Measurements from ENCODE around the gene OGFRL1.
"Not testable (repeated sequence)": the region's sequence is repeated elsewhere in the genome, so short reads cannot be mapped to it uniquely, and the experiment has no call there.

The OGFRL1 gene

DNA sequence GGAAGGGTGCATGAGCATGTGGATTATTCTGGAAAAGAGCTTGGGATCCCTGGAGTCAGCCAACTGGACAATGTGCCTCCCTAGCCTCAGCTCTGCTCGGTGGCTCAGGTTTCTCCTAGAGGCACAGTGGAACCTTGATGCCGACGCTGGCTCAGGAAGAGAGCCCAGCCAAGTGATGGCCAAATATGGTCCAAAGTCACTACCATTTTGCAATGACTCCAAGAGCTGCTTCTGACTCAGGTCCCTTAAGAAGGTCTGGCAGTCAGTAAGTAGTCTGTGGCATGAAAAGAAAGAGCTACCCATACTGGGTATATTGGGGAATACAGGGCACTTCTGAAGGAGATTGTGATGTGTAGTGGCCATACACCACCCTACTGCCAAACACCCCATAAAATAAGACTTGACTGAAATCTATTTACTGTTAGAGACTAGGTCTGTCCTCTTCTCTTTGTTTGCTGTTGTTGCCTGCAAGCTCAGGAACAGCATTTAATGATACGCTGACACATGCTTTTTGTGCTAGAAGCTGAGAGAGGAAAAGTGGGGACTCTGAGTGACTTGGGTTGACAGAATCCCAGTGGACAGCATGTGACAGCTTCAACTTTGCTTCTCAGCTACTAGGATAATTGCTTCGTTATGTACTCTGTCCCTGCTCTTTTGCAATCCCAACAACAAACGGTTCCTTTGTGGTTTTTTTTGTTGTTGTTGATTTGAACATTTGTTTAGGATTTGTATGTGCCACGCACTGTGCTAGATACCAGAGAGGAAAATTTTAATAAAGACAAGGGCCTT is 30.3 kb upstream of the OGFRL1 start:
- no peaks in the 10 kb centered on the region for H3K79me1 ChIP-seq (ENCODE audit: low read length)
- no peak overlapping the region for H3K4me2 ChIP-seq (ENCODE audit: low read length)
- H3K36me3 ChIP-seq (ENCODE audit: control insufficient read depth, insufficient read depth, low read length) = no peaks in the 10 kb centered on the region
- no peak overlapping the region for H3K18ac ChIP-seq (ENCODE audit: low read length)
- H3K4me3 ChIP-seq (ENCODE audit: low read length) = no peak overlapping the region
- H3K23ac ChIP-seq (ENCODE audit: low read length) = no peak overlapping the region
- H3K4me1 ChIP-seq (ENCODE audit: control insufficient read depth, low read depth, low read length) = no peaks in the 10 kb centered on the region
- no peak overlapping the region for H2AK5ac ChIP-seq (ENCODE audit: low read length)
- no peak overlapping the region for H3K9ac ChIP-seq (ENCODE audit: low read length)
- H4K8ac ChIP-seq (ENCODE audit: low read depth, low read length) = no peak overlapping the region
- no peak for DNase-seq
- H2BK15ac ChIP-seq (replicated peaks; ENCODE audit: low read depth) = no peak overlapping the region
- H3K79me2 ChIP-seq (ENCODE audit: control insufficient read depth, insufficient read depth, low read length) = no peaks in the 10 kb centered on the region
- H3K27ac ChIP-seq (ENCODE audit: low read depth, low read length) = no peak overlapping the region
- no peak overlapping the region for H3K56ac ChIP-seq (ENCODE audit: low read length)
- no peaks in the 10 kb centered on the region for H3K27me3 ChIP-seq (ENCODE audit: insufficient read depth, low read length, poor library complexity)
- no peak overlapping the region for H4K5ac ChIP-seq (ENCODE audit: low read length)
- WGBS (ENCODE audit: extremely low coverage, insufficient coverage, low lambda C conversion rate) = no CpG with 5 or more reads among the region's 7 CpGs
- no peak overlapping the region for H2BK120ac ChIP-seq (ENCODE audit: low read depth, low read length)
- no peak overlapping the region for H2BK5ac ChIP-seq (ENCODE audit: low read length)
- no peak overlapping the region for H3K4ac ChIP-seq (ENCODE audit: low read depth, low read length)

DNA sequence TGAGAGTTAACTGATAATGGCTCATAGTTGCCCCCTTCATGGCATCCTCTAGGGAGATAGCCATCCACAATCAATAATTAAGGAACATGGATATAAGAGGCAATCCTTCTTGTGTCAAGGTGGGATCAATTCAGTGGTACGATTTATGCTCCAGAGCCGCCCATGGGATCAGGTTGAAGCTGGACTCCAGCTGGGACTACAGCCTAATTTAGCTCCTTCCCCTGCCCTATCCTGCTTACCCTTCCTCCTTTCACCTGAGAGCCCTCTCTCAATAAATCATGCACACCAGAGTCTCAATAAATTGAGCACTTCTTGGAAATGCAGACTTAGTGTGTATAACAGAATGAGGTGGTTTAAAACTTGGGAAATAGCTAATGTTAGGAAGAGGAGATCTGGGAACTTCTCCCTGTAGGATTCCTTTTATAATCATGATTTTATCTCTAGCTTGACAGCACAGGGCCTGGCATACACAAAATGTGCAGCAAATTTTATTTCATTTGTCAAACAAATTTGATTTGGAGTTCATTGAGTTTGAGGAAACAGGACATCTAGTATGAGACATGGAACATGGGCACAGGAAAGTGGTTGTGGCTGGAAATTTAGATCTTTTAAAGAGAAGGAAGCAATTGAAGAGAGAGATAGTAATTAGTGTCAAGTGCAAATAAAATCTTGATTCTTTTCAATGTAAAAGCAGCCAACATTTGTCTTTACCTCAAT is 28.6 kb upstream of the OGFRL1 start:
- H3K4ac ChIP-seq (ENCODE audit: low read depth, low read length) = no peak overlapping the region
- H3K79me1 ChIP-seq (ENCODE audit: low read length) = no peaks in the 10 kb centered on the region
- no peak overlapping the region for H3K4me3 ChIP-seq (ENCODE audit: low read length)
- no peak overlapping the region for H2BK120ac ChIP-seq (ENCODE audit: low read depth, low read length)
- H2BK15ac ChIP-seq (replicated peaks; ENCODE audit: low read depth) = no peak overlapping the region
- no peak overlapping the region for H3K27ac ChIP-seq (ENCODE audit: low read depth, low read length)
- H3K23ac ChIP-seq (ENCODE audit: low read length) = no peak overlapping the region
- H4K5ac ChIP-seq (ENCODE audit: low read length) = no peak overlapping the region
- WGBS (ENCODE audit: extremely low coverage, insufficient coverage, low lambda C conversion rate) = no CpG with 5 or more reads among the region's 2 CpGs
- DNase-seq = no peak
- H2AK5ac ChIP-seq (ENCODE audit: low read length) = no peak overlapping the region
- H3K9ac ChIP-seq (ENCODE audit: low read length) = no peak overlapping the region
- H3K4me2 ChIP-seq (ENCODE audit: low read length) = no peak overlapping the region
- no peak overlapping the region for H2BK5ac ChIP-seq (ENCODE audit: low read length)
- no peak overlapping the region for H3K56ac ChIP-seq (ENCODE audit: low read length)
- H4K8ac ChIP-seq (ENCODE audit: low read depth, low read length) = no peak overlapping the region
- no peaks in the 10 kb centered on the region for H3K27me3 ChIP-seq (ENCODE audit: insufficient read depth, low read length, poor library complexity)
- H3K36me3 ChIP-seq (ENCODE audit: control insufficient read depth, insufficient read depth, low read length) = no peaks in the 10 kb centered on the region
- no peaks in the 10 kb centered on the region for H3K79me2 ChIP-seq (ENCODE audit: control insufficient read depth, insufficient read depth, low read length)
- H3K18ac ChIP-seq (ENCODE audit: low read length) = no peak overlapping the region
- H3K4me1 ChIP-seq (ENCODE audit: control insufficient read depth, low read depth, low read length) = no peaks in the 10 kb centered on the region

DNA sequence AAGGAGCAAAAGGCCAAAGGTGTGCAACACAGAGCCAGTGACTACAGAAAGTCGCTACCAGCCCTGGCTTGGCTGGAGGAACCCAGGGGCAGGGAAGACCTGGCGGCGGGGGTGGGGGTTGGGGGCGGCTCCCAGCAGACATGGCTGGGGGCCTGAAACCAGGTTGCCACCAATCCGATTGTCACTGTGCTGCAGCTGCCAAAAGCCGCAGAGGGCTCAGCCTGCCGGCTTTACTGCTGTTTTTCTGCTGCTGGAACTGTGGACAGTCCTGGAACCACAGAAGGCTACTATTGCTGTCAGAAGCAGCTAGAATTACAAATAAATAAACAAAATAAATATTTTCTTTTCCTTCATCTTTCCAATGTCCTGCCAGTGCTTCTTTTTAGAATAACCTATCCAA is 25.7 kb upstream of the OGFRL1 start:
- no peak for DNase-seq
- no peak overlapping the region for H4K5ac ChIP-seq (ENCODE audit: low read length)
- no peak overlapping the region for H4K8ac ChIP-seq (ENCODE audit: low read depth, low read length)
- no CpG with 5 or more reads among the region's 7 CpGs for WGBS (ENCODE audit: extremely low coverage, insufficient coverage, low lambda C conversion rate)
- no peak overlapping the region for H3K4me3 ChIP-seq (ENCODE audit: low read length)
- H3K9ac ChIP-seq (ENCODE audit: low read length) = no peak overlapping the region
- H2AK5ac ChIP-seq (ENCODE audit: low read length) = no peak overlapping the region
- no peaks in the 10 kb centered on the region for H3K79me2 ChIP-seq (ENCODE audit: control insufficient read depth, insufficient read depth, low read length)
- H2BK5ac ChIP-seq (ENCODE audit: low read length) = no peak overlapping the region
- H3K4me1 ChIP-seq (ENCODE audit: control insufficient read depth, low read depth, low read length) = no peaks in the 10 kb centered on the region
- no peaks in the 10 kb centered on the region for H3K79me1 ChIP-seq (ENCODE audit: low read length)
- H3K4me2 ChIP-seq (ENCODE audit: low read length) = no peak overlapping the region
- H2BK15ac ChIP-seq (replicated peaks; ENCODE audit: low read depth) = no peak overlapping the region
- no peak overlapping the region for H3K23ac ChIP-seq (ENCODE audit: low read length)
- no peaks in the 10 kb centered on the region for H3K36me3 ChIP-seq (ENCODE audit: control insufficient read depth, insufficient read depth, low read length)
- H3K27ac ChIP-seq (ENCODE audit: low read depth, low read length) = no peak overlapping the region
- H3K27me3 ChIP-seq (ENCODE audit: insufficient read depth, low read length, poor library complexity) = no peaks in the 10 kb centered on the region
- no peak overlapping the region for H3K18ac ChIP-seq (ENCODE audit: low read length)
- H3K56ac ChIP-seq (ENCODE audit: low read length) = no peak overlapping the region
- no peak overlapping the region for H3K4ac ChIP-seq (ENCODE audit: low read depth, low read length)
- no peak overlapping the region for H2BK120ac ChIP-seq (ENCODE audit: low read depth, low read length)

DNA sequence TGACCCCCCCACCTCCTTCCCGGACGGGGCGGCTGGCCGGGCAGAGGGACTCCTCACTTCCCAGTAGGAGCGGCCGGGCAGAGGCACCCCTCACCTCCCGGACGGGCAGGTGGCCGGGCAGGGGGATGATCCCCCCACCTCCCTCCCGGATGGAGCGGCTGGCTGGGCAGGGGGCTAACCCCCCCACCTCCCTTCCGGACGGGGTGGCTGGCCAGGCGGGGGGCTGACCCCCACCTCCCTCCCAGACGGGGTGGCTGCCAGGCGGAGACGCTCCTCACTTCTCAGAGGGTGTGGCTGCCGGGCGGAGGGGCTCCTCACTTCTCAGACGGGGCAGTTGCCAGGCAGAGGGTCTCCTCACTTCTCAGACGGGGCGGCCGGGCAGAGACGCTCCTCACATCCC is 22.2 kb upstream of the OGFRL1 start:
- H4K5ac ChIP-seq (ENCODE audit: low read length); H3K79me1 ChIP-seq (ENCODE audit: low read length); H3K4me2 ChIP-seq (ENCODE audit: low read length); H3K56ac ChIP-seq (ENCODE audit: low read length); H2BK120ac ChIP-seq (ENCODE audit: low read depth, low read length); H4K8ac ChIP-seq (ENCODE audit: low read depth, low read length); DNase-seq; H3K27me3 ChIP-seq (ENCODE audit: insufficient read depth, low read length, poor library complexity); H2BK5ac ChIP-seq (ENCODE audit: low read length); H3K4me3 ChIP-seq (ENCODE audit: low read length); H2BK15ac ChIP-seq (replicated peaks; ENCODE audit: low read depth); H3K23ac ChIP-seq (ENCODE audit: low read length); H3K27ac ChIP-seq (ENCODE audit: low read depth, low read length); H3K36me3 ChIP-seq (ENCODE audit: control insufficient read depth, insufficient read depth, low read length); H3K4ac ChIP-seq (ENCODE audit: low read depth, low read length); H3K4me1 ChIP-seq (ENCODE audit: control insufficient read depth, low read depth, low read length); H2AK5ac ChIP-seq (ENCODE audit: low read length); H3K9ac ChIP-seq (ENCODE audit: low read length); H3K18ac ChIP-seq (ENCODE audit: low read length); H3K79me2 ChIP-seq (ENCODE audit: control insufficient read depth, insufficient read depth, low read length): not testable (repeated sequence)
- no CpG with 5 or more reads among the region's 24 CpGs for WGBS (ENCODE audit: extremely low coverage, insufficient coverage, low lambda C conversion rate)

DNA sequence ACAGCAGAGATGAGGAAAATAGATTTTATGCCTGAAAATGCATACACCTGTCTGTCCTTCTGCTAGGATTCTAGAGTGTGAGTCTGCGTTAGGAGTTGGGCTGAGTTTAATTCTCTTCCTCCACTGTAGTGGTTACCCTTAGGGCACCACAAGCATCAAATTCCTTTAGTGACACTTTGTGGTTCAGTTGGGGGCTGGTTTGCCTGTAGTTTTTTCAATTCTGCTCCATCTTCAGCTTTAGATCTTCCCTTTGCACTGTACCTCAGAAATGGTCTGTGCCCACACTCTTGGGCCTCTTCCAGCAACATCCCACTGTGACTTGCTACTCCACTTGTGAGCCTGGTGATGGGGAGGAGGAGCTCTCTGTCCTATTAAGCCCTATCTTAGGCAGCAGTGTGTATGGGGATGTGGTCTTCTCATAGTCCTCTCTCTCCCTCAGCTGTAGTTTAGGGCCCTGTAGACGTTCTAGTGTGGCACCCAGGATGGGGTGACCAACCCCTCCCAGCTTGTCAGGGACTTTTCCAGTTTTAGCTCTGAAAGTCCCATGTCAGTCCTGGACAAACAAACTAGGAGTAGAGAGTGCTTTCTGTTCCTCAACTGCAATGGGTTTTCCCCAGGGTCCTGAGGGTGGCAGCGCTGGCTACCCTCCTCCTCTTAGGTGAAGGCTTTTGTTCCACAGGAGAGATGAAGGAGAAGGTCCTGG is 19.7 kb upstream of the OGFRL1 start:
- Histone ChIP-seq H3K56ac (ENCODE audit: low read length) (no peak overlapping the region), H2BK15ac (replicated peaks; ENCODE audit: low read depth) (no peak overlapping the region), H3K4me1 (ENCODE audit: control insufficient read depth, low read depth, low read length) (no peaks in the 10 kb centered on the region), H3K4me2 (ENCODE audit: low read length) (no peak overlapping the region), H3K36me3 (ENCODE audit: control insufficient read depth, insufficient read depth, low read length) (no peaks in the 10 kb centered on the region), H3K79me1 (ENCODE audit: low read length) (no peaks in the 10 kb centered on the region), H2BK120ac (ENCODE audit: low read depth, low read length) (no peak overlapping the region), H3K79me2 (ENCODE audit: control insufficient read depth, insufficient read depth, low read length) (no peaks in the 10 kb centered on the region), H3K18ac (ENCODE audit: low read length) (no peak overlapping the region), H3K23ac (ENCODE audit: low read length) (no peak overlapping the region), H3K4me3 (ENCODE audit: low read length) (no peak overlapping the region), H2AK5ac (ENCODE audit: low read length) (no peak overlapping the region), H4K8ac (ENCODE audit: low read depth, low read length) (no peak overlapping the region), H3K4ac (ENCODE audit: low read depth, low read length) (no peak overlapping the region), H2BK5ac (ENCODE audit: low read length) (no peak overlapping the region), H3K27ac (ENCODE audit: low read depth, low read length) (no peak overlapping the region), H4K5ac (ENCODE audit: low read length) (no peak overlapping the region), H3K9ac (ENCODE audit: low read length) (no peak overlapping the region), H3K27me3 (ENCODE audit: insufficient read depth, low read length, poor library complexity) (no peaks in the 10 kb centered on the region)
- no CpG with 5 or more reads among the region's 3 CpGs for whole genome bisulfite sequencing (ENCODE audit: extremely low coverage, insufficient coverage, low lambda C conversion rate)
- DNase-seq = no peak

Measured in mesendoderm (in vitro differentiated cells).